ENCODE results near the gene LRIT1.

The LRIT1 gene

GRCh38 chr10:84191106-84191505, 50.2 kb downstream of the LRIT1 start:
- no peak for FAIRE-seq

DNA sequence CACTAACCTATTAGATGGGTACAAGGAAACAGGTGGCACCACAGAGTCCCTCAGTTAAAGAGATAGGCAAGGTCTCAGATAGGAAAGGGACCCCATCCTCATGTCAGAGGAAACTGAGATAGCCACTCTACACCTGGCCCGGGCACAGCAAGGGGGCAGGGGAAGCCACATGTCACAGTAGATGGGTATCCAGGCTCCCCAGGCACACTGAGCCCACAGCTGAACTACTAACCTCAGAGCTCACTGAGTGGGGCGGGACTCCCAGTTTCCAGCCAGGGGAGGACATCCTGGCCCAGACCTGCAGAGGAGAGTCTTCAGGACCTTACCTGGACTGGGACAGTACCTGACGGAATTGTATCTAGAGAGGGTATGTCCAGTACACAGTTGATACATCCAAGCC, 50.7 kb downstream of the LRIT1 start:
- FAIRE-seq: no peak

DNA sequence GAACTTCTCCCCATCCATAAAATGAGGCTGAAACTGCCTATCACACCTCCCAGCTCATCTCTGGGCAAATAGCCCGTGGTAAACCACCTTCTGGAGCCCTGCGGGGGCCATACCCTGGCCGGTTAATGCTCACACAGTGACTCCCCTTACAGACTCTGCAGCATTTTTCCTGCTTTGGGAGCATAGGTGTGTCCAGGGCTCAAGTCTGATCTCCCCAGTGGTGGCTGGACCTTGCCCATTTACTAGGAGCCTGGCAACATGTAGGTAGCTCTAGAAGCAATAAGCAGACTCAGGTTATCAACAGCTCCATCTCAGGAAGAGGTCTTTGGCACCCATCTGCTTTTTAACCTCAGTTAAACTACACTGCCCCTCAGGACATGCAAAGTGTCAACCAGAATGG, 52.5 kb downstream of the LRIT1 start:
- FAIRE-seq: no peak

GRCh38 chr10:84185526-84186175, 55.7 kb downstream of the LRIT1 start:
- FAIRE-seq: no peak

GRCh38 chr10:84184517-84184916, 56.8 kb downstream of the LRIT1 start:
- FAIRE-seq: no peak

DNA sequence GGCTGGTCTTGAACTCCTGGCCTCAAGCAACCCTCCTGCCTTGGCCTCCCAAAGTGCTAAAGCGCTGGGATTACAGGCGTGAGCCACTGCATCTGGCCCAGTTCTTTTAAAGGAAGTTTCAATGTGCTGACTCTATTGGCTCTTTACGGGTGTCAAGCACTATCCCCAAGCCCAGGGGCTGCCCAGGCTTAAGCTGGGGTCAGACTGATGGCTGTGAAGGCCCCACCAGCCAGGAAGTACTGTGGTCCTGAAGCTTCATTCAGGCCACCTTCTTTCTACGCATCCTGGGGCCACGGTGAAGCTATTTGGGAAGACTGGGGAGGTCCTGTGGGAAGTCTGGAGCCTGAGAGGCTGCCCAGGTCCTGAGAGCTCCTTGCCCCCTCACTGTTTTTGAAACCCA, 59.7 kb downstream of the LRIT1 start:
- no peak for FAIRE-seq
